Retinal pigment epithelial cell (primary cell): ENCODE data around the gene SLC5A6.
A peak's percentile ranks its signal among the peaks of the same experiment; 100 is the strongest.

Experiments
- DNase-seq: peaks from one replicate; pipeline ENCODE4 v3.0.0-alpha.2; 2010; ENCODE audit warnings: low read depth
- H3K4me3 ChIP-seq: 2 replicates; pipeline ENCODE4 v1.5.1; 2011; ENCODE audit warnings: mild to moderate bottlenecking, low read length, control low read depth, moderate library complexity
- CTCF ChIP-seq: conservative IDR thresholded peaks from 2 replicates; pipeline ENCODE4 v1.5.1; 2011; ENCODE audit warnings: low read depth, low read length, control low read depth, inconsistent platforms

Gene SLC5A6

GRCh38 chr2:27211943-27212625 lies at the start of gene SLC5A6, which contains the start of gene ATRAID:
SLC5A6 (minus strand) TSS chr2:27212268; CDS start chr2:27207650, 4,618 bp downstream.
ATRAID (plus strand) TSS chr2:27212041; CDS start chr2:27212369, 328 bp downstream.
- no peak for DNase-seq
- no peak for TF ChIP-seq CTCF
- H3K4me3 ChIP-seq: peak within 1 kb of the TSS; percentile 84

- H3K4me3 ChIP-seq: no peak overlapping the region
- no peak for TF ChIP-seq CTCF
- no peak for DNase-seq
Observed at GRCh38 chr2:27261241-27261925, 49.3 kb upstream of the SLC5A6 start.

GRCh38 chr2:27258051-27258450 lies 46.0 kb upstream of the SLC5A6 start:
- no peak for TF ChIP-seq CTCF
- no peak for DNase-seq

GRCh38 chr2:27256855-27257454 lies 44.9 kb upstream of the SLC5A6 start:
- TF ChIP-seq CTCF: no peak
- DNase-seq: no peak
- no peak overlapping the region for H3K4me3 ChIP-seq

More at GRCh38 chr2:27258051-27258450, 46.0 kb upstream of the SLC5A6 start:
- H3K4me3 ChIP-seq: no peak overlapping the region

- no peak for DNase-seq
- H3K4me3 ChIP-seq: no peak overlapping the region
- TF ChIP-seq CTCF: no peak
Observed at GRCh38 chr2:27255660-27256059, 43.6 kb upstream of the SLC5A6 start.

GRCh38 chr2:27255187-27255586 lies 43.1 kb upstream of the SLC5A6 start:
- DNase-seq: no peak
- H3K4me3 ChIP-seq: no peak overlapping the region
- no peak for TF ChIP-seq CTCF
